Measurements from ENCODE around the gene CCM2. TPM values are rescaled to one million over a fixed set of nuclear protein-coding genes. Genes with fewer than 3 reads are reported as not detected.

Gene CCM2
- polyA plus RNA-seq, 1 donor from 2014 or later: 25.8 TPM

DNA sequence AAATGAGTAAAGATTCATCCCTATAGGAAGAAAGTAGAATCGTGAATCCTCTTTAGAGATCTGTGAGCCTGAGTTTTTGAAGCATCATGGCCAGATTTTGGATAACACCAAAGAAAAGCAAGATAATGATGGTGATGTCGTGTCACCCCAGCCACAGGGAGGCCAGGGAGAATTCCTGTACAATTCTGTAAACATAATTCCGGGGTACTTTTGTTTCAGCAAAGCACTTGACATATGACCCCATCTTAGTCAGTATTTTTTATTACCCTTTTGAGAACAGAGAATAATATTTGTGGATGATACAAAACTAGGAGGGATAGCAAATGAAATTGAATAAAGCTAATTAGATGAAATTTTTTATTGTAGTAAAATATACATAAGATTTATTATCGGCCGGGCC is 55.0 kb downstream of the CCM2 start:
- no peaks in the 10 kb centered on the region for H3K9me3 ChIP-seq (ENCODE audit: low read length)
- H3K9me2 ChIP-seq (ENCODE audit: insufficient read depth, low read length): no peaks in the 10 kb centered on the region
- H3K79me2 ChIP-seq (replicated peaks; ENCODE audit: insufficient read depth, low read length): no peaks in the 10 kb centered on the region
- H3K4me2 ChIP-seq (ENCODE audit: low read length): no peak overlapping the region
- no peak overlapping the region for H2AFZ ChIP-seq (ENCODE audit: low read depth, low read length)
- no peak overlapping the region for H3K27ac ChIP-seq (ENCODE audit: low read length)
- H3K9ac ChIP-seq (ENCODE audit: low read length): no peak overlapping the region
- TF ChIP-seq EZH2 (IDR thresholded peaks at IDR 0.05; ENCODE audit: borderline replicate concordance, insufficient read depth, low read length, poor library complexity, severe bottlenecking) (no peak), TAF1 (IDR thresholded peaks at IDR 0.05; ENCODE audit: low read depth) (no peak), EP300 (conservative IDR thresholded peaks at IDR 0.05; ENCODE audit: poor library complexity, severe bottlenecking) (no peak), MXI1 (conservative IDR thresholded peaks at IDR 0.05; ENCODE audit: poor library complexity, severe bottlenecking) (no peak), POLR2AphosphoS5 (IDR thresholded peaks at IDR 0.05) (no peak), SMC3 (conservative IDR thresholded peaks at IDR 0.05; ENCODE audit: poor library complexity) (no peak)
- TF ChIP-seq, protein P1, sequence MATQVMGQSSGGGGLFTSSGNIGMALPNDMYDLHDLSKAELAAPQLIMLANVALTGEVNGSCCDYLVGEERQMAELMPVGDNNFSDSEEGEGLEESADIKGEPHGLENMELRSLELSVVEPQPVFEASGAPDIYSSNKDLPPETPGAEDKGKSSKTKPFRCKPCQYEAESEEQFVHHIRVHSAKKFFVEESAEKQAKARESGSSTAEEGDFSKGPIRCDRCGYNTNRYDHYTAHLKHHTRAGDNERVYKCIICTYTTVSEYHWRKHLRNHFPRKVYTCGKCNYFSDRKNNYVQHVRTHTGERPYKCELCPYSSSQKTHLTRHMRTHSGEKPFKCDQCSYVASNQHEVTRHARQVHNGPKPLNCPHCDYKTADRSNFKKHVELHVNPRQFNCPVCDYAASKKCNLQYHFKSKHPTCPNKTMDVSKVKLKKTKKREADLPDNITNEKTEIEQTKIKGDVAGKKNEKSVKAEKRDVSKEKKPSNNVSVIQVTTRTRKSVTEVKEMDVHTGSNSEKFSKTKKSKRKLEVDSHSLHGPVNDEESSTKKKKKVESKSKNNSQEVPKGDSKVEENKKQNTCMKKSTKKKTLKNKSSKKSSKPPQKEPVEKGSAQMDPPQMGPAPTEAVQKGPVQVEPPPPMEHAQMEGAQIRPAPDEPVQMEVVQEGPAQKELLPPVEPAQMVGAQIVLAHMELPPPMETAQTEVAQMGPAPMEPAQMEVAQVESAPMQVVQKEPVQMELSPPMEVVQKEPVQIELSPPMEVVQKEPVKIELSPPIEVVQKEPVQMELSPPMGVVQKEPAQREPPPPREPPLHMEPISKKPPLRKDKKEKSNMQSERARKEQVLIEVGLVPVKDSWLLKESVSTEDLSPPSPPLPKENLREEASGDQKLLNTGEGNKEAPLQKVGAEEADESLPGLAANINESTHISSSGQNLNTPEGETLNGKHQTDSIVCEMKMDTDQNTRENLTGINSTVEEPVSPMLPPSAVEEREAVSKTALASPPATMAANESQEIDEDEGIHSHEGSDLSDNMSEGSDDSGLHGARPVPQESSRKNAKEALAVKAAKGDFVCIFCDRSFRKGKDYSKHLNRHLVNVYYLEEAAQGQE (IDR thresholded peaks at IDR 0.05; ENCODE audit: borderline replicate concordance): no peak
- H3K36me3 ChIP-seq (ENCODE audit: insufficient read depth, low read length): no peaks in the 10 kb centered on the region
- no peak overlapping the region for H3K4me3 ChIP-seq (ENCODE audit: low read length)
- no peaks in the 10 kb centered on the region for H4K20me1 ChIP-seq (ENCODE audit: insufficient read depth)
- no peaks in the 10 kb centered on the region for H3F3A ChIP-seq (ENCODE audit: insufficient read depth, low read length, poor library complexity, severe bottlenecking)
- H3K27me3 ChIP-seq (ENCODE audit: insufficient read depth, low read depth, low read length): no peaks in the 10 kb centered on the region

DNA sequence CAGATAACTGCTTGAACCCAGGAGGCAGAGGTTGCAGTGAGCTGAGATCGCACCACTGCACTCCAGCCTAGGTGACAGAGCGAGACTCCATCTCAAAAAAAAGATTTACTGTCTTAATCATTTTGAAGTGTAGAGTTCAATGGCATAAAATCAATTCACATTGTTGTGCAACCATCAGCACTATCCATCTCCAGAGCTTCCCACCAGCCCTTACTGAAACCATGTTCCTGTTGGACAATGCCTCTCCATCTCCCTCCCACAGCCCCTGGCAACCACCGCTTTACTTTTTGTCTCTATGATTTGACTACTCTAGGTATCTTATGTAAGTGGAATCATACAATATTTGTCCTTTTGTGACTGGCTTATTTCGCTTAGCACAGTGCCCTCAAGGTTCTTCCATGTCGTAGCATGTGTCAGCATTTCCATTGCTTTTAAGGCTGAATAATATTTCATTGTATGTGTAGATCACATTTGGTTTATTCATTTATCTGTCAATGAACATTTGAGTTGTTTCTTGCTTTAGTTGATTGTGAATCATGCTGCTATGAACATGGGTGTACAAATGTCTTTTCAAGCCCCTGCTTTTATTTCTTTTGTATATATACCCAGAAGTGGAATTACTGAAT is 55.7 kb downstream of the CCM2 start:
- no peaks in the 10 kb centered on the region for H3K79me2 ChIP-seq (replicated peaks; ENCODE audit: insufficient read depth, low read length)
- H3K4me3 ChIP-seq (ENCODE audit: low read length): no peak overlapping the region
- H2AFZ ChIP-seq (ENCODE audit: low read depth, low read length): no peak overlapping the region
- TF ChIP-seq SMC3 (conservative IDR thresholded peaks at IDR 0.05; ENCODE audit: poor library complexity) (no peak), TAF1 (IDR thresholded peaks at IDR 0.05; ENCODE audit: low read depth) (no peak), EP300 (conservative IDR thresholded peaks at IDR 0.05; ENCODE audit: poor library complexity, severe bottlenecking) (no peak), POLR2AphosphoS5 (IDR thresholded peaks at IDR 0.05) (no peak), RAD21 (conservative IDR thresholded peaks at IDR 0.05) (no peak), EZH2 (IDR thresholded peaks at IDR 0.05; ENCODE audit: borderline replicate concordance, insufficient read depth, low read length, poor library complexity, severe bottlenecking) (no peak), MXI1 (conservative IDR thresholded peaks at IDR 0.05; ENCODE audit: poor library complexity, severe bottlenecking) (no peak)
- TF ChIP-seq, protein P2, sequence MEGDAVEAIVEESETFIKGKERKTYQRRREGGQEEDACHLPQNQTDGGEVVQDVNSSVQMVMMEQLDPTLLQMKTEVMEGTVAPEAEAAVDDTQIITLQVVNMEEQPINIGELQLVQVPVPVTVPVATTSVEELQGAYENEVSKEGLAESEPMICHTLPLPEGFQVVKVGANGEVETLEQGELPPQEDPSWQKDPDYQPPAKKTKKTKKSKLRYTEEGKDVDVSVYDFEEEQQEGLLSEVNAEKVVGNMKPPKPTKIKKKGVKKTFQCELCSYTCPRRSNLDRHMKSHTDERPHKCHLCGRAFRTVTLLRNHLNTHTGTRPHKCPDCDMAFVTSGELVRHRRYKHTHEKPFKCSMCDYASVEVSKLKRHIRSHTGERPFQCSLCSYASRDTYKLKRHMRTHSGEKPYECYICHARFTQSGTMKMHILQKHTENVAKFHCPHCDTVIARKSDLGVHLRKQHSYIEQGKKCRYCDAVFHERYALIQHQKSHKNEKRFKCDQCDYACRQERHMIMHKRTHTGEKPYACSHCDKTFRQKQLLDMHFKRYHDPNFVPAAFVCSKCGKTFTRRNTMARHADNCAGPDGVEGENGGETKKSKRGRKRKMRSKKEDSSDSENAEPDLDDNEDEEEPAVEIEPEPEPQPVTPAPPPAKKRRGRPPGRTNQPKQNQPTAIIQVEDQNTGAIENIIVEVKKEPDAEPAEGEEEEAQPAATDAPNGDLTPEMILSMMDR (IDR thresholded peaks at IDR 0.05; ENCODE audit: poor library complexity, severe bottlenecking): no peak
- TF ChIP-seq, protein P1 (IDR thresholded peaks at IDR 0.05; ENCODE audit: borderline replicate concordance): no peak
- no peak overlapping the region for H3K4me2 ChIP-seq (ENCODE audit: low read length)
- H3K36me3 ChIP-seq (ENCODE audit: insufficient read depth, low read length): no peaks in the 10 kb centered on the region
- no peak overlapping the region for H3K9ac ChIP-seq (ENCODE audit: low read length)
- no peak overlapping the region for H3K27ac ChIP-seq (ENCODE audit: low read length)
- H3K27me3 ChIP-seq (ENCODE audit: insufficient read depth, low read depth, low read length): no peaks in the 10 kb centered on the region
- H3F3A ChIP-seq (ENCODE audit: insufficient read depth, low read length, poor library complexity, severe bottlenecking): no peaks in the 10 kb centered on the region
- no peaks in the 10 kb centered on the region for H3K9me3 ChIP-seq (ENCODE audit: low read length)
- H3K9me2 ChIP-seq (ENCODE audit: insufficient read depth, low read length): no peaks in the 10 kb centered on the region
- no peaks in the 10 kb centered on the region for H4K20me1 ChIP-seq (ENCODE audit: insufficient read depth)
